Measurements from ENCODE around the gene PSEN1.
A peak's percentile ranks its signal among the peaks of the same experiment; 100 is the strongest.

Gene PSEN1

DNA sequence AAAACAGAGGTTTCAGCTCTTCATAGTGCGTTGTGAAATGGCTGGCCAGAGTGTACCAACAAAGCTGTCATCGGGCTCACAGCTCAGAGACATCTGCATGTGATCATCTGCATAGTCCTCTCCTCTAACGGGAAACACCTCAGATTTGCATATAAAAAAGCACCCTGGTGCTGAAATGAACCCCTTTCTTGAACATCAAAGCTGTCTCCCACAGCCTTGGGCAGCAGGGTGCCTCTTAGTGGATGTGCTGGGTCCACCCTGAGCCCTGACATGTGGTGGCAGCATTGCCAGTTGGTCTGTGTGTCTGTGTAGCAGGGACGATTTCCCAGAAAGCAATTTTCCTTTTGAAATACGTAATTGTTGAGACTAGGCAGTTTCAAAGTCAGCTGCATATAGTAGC, 86.7 kb downstream of the PSEN1 start:
- DNase-seq, result no peak

DNA sequence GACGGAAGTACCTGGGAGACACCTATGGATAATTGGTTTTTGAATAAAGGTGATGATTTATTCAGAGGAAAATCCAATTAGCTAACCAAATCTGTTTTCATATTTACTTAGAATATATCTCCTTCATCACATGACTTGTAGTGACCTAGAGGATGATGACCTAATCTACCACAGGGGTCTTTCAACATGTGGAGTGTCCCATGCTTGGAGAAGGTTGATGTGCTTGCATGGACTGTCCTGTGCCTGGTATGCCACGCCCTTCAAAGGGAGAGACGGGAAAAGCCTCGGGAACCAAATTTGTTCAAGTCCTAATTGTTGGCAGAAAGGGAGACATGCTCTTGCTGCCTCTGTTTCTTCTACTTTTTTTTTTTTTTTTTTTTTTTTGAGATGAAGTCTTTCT, 89.2 kb downstream of the PSEN1 start:
- DNase-seq, result no peak

DNA sequence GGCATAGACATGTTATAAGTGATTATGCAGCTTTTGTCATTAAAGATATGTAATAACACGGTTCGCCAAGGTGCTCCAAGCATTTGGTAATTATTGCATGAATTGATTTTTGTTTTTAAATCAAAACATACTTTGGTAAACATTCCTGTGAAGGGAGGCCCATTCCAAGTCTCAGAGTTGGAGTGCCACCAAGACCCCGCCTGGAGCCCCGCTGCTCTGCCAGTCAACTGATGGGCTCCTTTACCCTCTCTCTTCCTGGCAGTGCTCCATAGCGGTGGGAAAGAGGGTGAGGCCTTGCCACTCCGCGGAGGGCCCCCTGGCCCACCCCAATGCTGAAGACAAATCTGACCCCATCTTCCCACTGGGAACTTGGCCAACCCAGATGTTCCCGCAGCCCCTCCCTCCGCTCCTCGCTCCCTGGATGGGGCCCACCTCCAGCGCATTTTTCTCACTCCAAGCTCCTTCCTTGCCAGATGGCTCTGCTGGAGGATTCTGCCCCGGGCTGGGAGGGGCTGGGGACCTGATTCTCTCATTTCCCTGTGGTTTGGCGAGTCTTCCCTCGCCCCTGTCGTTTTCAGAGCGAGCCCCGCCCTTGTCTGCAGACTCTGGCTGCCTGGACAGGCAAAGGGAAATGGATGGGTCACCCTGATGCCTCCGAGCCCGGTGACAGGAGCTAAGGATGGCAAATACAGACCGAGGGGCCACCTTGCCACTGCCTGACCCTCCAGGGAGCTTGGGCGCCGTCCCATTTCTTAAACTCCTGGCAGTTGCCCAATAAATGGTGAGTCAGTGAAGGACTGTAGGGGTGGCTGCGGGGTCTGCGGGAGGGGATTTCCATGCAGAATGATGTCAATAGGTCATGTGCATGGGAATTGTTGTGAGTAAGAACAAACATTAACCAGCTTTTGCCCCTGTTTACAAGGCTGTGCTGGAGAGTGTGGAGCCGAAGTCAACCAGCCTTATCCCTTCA, 91.8 kb downstream of the PSEN1 start:
- no peak for DNase-seq

DNA sequence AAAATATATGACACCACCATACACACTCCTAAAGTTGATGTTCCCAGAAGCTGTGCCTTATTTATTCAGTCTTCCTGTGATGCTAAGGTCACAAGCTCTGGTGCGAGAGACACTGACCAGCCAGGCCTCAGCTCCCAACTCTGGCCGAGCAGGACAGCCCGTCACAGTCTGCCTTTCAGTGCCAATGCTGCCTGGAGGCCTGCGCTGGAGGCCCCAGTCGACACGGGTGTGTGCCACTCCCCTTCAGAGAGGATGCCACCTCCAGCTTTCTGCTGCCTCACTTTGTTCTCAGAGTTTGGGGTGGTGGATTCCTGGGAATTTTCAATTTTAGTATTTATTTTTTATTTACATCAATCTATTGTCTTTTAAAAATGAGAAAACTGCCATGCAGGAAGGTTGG, 93.7 kb downstream of the PSEN1 start:
- DNase-seq, result no peak

DNA sequence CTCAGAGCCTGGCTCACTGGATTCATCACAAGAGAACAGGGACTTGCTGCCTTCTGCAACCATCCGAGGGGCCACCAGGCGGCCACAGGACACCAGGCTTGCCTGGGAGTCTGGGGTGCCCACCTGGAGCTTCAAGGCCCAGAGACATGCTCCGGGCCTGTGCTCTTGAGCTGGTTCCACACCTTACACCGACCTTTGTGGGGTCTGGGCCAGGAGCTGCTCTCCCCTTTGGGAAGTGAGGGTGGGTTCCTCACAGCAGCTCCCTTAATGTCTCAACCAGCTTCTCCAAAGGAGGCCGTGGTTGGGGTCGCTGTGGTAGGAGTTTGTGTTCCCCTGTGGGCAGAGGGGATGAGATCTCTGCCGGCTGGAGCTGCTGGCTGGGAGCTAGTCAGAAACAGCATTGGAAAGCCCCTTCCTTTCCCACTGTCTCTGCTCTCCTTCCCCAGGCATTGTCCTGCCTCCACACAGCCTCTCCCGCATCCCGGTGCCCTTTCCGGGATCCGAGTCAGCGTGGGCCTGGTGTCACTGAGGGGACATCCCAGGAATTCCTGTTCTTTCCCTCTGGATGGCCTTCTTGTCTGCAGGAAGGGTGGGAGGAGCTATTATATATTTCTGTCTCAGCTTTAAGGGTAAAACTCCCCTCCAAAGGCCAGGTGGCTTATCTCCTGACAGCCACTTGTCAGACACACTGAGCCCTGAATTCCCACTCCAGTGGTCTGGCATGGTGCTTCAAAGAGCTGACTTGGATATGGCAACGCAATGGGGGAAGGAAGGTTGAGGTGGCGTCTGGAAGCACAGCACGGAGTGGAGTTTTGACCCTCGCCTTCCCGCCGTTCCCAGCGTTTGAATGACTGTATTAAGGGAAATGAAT, 95.9 kb downstream of the PSEN1 start:
- no peak for DNase-seq

DNA sequence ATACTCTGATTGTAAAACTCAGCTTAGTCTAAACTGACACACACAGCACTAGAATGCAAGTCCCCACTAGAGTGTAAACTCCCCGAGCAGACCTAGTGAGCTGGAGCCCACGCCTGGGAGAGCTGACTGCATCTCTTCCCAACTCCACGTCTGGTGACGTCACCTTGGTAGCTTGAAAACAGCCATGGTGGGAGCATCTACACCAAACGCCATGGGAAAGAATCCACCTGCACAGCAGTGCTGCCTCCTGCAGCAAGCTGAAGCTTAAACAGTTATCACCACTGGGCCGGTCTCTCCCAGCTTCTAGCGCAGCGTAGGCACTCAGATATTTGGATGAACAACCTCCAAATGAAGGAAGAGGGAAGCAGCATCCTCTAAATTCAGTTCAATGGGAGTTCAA, 96.7 kb downstream of the PSEN1 start:
- DNase-seq, result no peak

DNA sequence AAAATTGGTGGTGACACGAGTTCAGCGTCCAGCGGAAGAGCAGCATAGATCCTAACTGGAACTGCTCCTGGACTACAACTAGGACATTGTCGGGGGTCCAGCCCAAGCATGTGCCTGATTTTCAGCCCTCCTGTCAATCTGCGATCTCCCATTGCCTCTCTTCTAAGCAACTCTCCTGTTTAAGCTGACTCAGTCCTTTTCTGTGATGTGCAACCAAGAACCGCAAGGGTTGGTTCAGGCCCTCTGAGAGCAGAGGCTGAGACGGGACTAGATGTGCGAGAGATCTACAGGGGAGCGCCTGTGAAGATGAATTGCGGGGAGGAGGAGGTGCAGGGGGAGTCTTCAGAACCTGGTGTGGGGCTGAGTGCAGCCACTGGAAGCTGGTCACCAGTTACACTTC, 97.3 kb downstream of the PSEN1 start:
- DNase-seq, result no peak

DNA sequence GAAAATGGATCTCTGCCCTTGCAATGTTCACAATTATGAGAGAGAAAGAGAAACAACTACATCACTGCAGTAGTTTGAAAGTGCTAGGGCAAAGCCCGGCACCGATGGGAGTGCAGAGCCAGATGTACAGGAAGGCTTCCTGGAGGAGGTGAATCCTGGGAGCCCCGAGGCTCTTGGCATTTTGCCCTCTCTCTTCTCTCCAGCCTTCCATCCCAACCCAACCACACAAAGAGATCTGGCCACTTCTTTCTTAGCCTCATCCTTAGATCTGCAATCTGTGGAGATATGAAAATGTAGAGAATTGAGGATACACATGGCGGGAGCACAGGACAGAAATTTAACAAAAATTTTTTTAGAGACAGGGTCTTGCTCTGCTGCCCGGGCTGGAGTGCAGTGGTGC, 97.7 kb downstream of the PSEN1 start:
- DNase-seq, result no peak

DNA sequence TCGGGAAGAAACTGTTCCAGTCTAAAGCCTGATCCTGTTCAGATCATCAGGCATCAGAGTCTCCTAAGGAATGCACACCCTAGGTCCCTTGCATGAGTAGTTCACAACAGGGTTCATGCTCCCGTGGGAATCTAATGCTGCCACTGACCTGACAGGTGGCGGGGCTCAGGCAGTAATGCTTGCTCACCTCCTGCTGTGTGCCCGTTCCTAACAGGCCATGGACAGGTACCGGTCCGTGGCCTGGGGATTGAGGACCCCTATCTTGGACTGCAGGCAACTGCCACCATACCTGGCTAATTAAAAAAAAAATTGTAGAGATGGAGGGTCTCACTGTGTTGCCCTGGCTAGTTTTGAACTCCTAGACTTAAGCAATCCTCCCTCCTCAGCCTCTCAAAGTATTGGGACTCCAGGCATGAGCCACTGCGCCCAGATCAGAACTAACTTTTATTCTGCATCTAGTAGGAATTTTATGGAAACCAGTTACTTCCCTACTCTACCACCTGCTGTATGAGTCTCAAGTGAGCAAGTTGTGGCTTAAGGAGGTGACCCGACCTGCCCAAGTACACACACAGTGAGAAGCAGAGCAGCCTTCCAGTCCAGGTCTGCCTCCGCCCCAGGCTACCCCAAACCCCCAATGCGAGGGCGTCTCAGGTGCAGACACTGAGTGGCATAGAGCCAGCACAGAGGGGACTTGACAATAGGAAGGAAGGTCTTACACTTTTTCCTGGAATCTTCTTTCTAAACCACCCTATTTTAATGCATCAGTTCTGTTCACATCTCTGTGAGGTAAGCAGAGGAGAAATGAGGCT, 98.5 kb downstream of the PSEN1 start:
- no peak for DNase-seq

DNA sequence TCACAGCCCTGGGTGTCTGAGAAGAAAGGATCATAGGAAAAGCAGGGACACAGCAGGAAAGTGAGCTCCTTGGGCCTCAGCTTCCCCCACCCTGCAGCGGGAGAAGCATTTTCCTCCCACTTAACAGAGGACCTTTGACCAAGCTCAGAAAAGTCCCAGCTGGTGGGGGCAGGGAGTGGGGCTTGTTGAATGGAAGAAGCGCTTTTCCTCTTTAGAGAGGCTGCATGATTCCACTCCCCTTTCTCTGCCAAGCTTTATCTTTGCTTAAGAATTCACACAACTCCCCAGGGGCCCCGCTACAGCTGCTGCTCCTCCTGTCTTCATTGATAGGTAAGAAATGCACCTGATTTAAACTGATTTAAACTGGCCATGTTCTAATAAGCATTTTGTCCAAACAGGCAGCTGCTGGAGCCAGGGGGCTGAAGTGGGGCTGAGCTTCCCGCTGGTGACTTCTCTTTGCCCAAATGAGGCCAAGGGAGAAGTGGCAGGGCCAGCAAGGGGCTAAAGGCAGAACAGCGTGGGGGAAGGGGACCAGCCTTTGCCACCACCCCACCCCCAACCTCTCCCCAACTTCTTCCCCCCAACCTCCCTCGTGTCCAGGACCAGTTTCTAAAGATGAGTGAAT, 99.3 kb downstream of the PSEN1 start:
- DNase-seq, result no peak

DNA sequence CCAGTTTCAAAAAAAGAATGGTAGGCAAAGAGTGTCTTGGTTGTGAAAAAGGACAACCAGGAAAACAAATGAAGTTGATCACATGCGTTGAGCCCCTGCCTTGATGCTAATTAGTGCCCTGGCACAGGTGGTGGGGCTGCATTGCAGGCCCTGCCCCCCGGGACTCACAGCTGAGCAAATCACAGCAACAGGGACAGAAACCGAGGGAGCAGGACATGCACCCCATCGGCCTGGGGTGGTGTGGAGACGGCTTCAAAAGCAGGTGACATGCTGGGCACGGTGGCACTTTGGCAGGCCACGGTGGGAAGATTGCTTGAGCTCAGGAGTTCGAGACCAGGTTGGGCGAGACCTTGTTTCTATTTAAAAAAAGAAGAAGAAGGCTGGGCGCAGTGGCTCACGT, 99.8 kb downstream of the PSEN1 start:
- no peak for DNase-seq

DNA sequence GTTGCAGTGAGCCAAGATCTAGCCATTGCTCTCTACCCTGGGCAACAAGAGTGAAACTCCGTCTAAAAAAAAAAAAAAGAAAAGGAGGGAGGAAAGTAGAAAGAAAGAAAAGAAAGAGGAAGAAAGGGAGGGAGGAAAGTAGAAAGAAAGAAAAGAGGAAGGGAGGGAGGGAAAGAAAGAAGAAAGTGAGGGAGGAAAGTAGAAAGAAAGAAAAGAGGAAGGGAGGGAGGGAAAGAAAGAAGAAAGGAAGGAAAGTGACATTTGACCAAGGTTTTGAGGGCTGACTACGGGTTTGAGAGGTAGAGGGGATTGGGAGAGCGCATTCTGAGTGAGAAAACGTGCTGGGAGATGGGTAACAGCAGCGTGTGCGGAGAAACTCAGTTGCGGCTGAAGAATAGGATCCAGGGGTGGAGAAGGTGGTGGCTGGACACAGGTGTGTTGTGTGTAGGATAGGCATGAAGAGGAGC, 100.5 kb downstream of the PSEN1 start:
- DNase-seq, result no peak

DNA sequence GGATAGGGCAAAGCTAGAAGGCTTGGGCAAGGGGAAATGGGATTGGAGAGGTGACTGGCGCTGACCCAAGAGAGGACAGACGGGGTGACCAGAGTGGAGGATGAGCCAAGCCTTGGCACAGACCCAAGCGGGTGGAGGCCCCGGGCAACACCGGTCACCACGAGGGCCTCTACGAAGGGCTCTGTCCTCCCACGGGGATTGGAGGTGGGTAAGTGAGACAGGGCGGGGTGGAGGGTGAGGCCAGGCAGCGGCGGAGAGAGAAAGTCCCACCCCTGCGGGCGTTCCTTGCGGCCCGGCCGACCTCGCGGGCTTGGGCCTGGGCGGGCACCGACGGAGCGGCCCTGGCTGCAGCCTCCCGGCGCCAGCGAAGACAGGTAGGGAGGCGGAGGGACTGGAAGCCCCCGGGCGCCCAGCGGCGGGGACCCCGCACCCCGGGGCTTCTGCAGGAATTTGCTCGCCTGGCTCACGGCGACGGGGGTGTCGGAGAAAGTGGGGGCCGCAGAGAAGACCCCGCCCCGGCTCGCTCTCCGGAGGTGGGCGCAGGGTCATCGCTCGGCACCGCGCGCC, 101.0 kb downstream of the PSEN1 start, which contains the start of gene PAPLN:
Gene PAPLN (plus strand): TSS at position 288 of the 567 bp plus-strand sequence. CDS start 2,273 bp downstream, outside the sequence.
- DNase-seq, result peak in 1 of 2 experiments; percentile 31

DNA sequence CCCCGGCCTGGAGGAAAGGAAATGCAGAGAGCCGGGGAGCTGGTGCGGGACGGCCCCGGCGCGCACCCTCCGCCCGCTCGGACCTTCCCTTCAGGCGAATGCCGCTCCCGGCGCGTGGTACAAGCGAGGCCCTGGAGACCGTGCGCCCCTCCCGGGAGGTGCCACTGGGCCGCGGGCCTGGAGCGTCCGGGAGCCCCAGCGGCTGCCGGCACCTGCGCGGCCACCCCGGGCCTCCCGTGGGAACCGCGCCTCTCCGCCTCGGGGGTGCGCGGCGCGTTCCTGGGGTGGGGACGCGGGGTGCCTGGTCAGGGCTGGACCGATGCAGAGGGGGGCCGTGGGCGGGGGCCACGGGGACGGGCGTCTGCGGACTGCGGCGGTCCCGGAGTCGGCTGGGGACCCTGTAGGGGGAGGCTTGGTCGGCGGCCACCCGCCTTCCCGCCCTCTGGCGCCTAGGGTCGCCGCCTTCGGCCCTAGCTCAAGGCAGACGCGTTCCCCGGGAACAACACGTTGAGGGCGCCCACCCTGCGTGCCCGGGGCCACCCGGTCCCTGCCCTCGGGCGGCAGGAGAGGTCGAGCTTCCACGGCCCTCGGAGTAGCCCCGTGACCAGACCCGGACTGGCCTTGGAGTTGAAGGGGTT, 101.6 kb downstream of the PSEN1 start:
- peak in 1 of 2 experiments; percentile 24 for DNase-seq

DNA sequence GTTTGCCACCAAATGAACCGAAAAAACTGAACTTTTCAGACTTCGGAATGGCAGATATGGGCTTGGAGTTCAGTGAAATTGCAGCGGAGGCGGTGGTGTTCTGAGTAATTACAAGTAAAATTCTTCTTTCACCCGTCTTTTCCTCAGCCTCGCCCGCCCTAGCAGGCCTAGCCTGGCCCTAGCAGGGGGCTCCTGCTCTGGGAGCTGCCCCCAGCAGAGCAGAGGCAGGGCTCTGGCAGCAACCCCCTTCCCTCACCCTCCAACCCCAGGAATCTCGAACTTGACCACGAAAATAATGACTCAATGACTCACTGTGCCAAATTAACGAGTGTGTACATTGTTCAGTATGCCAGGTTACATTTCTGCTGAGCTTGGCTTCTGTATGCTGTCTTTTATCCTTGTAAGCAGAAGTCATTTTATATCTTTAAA, 102.1 kb downstream of the PSEN1 start:
- DNase-seq, result peak; percentile 42 to 45

DNA sequence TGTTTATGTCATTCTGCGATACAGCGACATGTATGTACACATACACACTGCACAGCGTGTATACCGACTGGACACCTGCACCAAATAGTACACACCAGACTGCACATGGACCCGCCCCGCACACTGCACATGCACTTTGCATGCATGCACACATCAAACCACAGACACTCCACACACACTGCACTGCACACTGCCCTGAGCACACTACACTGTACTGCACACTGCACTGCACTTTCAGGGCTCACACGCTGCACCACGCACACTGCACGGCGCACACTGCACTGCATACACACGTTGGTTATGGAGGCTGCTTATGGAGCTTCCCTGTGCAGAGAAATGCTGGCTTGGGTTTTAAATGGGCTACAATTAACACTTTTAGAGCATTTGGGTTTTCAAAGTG, 102.6 kb downstream of the PSEN1 start:
- no peak for DNase-seq

DNA sequence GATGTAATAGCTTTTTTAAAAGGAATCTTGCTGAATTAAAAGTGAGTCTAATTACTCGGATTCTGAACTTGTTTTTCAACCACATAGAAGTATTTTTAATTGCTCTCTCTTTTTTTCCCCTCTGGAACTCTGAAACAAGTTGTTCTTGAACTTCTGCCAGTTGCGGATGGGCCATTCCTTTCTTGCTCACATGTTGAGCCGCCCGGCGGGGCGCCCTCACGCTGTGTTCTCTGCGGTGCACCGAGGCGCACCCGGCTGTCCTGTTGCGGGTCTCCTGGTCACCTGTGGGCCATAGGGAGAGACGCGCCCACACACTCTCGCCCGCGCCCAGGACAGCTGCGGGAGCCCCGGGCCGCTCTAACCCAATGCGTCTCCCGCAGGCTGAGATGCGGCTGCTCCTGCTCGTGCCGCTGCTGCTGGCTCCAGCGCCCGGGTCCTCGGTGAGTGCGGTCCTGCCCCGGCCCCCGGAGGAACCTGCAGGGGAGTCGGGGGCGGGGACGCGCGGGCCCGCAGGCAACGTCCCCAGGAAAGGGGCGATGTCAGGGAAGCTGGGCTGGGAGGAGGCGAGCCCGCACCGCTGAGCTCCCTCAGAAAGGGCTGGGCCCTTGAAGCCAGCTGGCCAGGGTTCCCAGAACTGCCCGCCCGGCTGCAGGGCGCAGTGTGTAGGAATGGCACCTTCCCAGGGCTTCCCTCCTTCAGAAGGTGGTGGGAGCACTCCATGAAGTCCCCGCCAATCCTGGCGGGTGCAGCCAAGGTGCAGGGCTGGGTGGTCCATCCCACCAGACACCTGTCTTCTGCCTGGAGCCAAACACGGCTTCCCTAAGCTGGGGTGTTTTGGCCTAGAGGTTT, 103.3 kb downstream of the PSEN1 start:
- DNase-seq, result no peak

DNA sequence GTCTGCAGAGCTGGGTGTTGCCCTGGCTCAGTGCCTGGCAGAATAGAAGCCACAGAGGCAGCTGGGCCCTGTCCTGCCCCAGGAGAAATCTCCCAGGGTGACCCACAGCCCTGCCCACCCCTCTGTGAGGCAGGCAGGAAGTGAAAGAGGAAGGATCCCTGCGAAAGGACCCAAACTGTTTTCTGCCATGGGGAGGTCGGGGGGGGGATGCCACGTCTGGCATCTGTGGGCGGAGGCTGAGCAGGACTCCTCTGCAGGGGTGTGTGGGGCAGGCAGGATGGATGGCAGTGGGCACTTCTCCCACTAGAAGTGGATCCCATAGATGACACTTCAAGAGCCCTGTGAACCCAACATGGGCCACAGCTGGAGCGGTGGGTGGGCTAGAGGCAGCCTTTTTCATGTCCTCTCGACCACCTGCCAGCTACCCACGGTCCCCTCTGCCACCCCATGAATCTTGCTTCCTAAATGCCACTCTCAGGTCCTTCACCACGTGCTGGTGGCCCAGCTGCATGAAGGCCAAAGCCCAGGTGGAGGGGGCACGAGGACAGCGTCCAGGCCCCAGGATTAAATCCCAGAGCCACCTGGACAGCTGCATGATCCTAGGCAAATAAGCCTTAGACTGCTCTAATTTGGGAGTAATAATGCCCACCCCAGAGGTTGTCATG, 104.6 kb downstream of the PSEN1 start:
- DNase-seq, result no peak

DNA sequence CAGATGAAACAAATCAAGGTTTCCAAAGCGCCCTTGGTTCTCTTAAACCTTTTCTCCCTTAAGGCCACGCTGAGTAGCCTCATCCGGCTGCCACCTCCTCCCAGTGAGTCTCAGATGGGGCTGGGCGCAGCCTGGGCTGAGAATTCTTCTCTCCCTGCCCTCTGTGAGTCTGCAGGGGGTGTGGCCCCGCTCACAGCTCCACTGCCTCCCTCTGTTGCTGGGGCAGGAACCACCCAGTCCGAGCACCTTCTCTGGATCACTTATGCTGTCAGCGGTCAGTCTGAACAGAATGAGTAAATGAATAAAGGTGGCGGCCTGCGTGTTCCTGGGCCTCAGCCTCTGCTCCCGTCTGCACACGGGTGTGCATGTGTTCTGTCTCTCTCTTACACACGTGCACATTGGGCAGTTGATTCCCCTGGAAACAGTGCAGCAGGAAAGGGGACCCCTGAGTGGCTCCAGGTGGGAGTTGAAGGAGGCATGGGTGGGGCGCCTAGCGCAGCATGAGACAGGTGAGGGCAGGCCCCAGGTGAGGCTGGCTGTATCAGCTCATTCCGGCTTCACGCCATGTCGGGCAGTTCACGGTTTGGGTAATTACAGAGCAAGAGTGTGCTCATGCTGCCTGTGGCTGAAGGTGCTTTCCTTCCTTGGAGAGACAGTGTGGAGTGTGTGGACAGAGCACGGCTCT, 105.3 kb downstream of the PSEN1 start:
- no peak for DNase-seq

Measured in activated T-cell treated with anti-CD3 and anti-CD28 coated beads, Interleukin-2, amount 50 U/mL, for 48 hours (primary cell).